ENCODE results near the gene LRP1B.
"Not testable (repeated sequence)": the region's sequence is repeated elsewhere in the genome, so short reads cannot be mapped to it uniquely, and the experiment has no call there.

LRP1B gene

DNA sequence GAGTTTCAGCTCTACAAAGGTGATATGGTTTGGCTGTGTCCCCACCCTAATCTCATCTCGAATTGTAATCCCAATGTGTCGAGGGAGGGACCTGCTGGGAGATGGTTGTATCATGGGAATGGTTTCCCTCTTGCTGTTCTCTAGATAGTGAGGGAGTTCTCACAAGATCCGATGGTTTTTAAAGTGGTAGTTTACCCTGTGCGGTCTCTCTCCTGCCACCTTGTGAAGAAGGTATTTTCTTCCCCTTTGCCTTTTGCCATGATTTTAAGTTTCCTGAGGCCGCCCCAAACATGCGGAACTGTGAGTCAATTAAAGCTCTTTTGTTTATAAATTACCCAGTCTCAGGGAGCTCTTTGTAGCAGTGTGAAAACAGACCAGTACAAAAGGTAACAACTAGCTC lies 306.0 kb downstream of the LRP1B start:
- Histone ChIP-seq H3K27ac (ENCODE audit: low read depth in 2 of 2, low read length in 2 of 2) (no peak overlapping the region), H3K9me3 (ENCODE audit: control insufficient read depth in 2 of 2, low read length in 2 of 2) (no peaks in the 10 kb centered on the region), H3K36me3 (ENCODE audit: control insufficient read depth in 2 of 2, insufficient read depth in 2 of 2, low read length in 2 of 2) (no peaks in the 10 kb centered on the region), H3K4me3 (ENCODE audit: low read length in 2 of 2) (no peak overlapping the region), H3K4me1 (ENCODE audit: control insufficient read depth in 2 of 2, insufficient read depth in 2 of 2, low read length in 2 of 2) (no peaks in the 10 kb centered on the region), H3K9ac (ENCODE audit: low read depth in 1 of 2, low read length in 2 of 2) (no peak overlapping the region), H3K27me3 (ENCODE audit: control insufficient read depth in 2 of 2, insufficient read depth in 2 of 2, low read length in 2 of 2) (no peaks in the 10 kb centered on the region)

DNA sequence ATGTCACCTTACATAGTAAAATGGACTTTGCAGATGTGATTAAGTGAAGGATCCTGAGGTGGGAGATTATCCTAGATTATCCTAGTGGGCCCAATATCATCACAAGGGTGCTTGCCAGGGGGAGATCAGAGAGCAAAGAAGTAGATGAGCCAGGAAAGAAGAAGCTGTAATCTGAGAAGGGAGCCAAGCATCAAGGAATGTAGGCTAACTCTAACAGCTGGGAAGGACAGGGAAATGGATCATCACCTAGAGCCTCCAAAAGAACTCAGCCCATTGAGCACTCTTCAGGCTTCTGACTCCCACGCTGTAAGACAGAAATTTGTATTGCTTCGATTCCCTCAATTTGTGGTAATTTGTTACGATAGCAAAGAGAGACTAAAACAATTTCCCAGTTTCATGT lies 309.9 kb downstream of the LRP1B start:
- H3K4me1 ChIP-seq (ENCODE audit: control insufficient read depth in 2 of 2, insufficient read depth in 2 of 2, low read length in 2 of 2), result no peaks in the 10 kb centered on the region
- H3K4me3 ChIP-seq (ENCODE audit: low read length in 2 of 2), result no peak overlapping the region
- no peaks in the 10 kb centered on the region for H3K36me3 ChIP-seq (ENCODE audit: control insufficient read depth in 2 of 2, insufficient read depth in 2 of 2, low read length in 2 of 2)
- H3K27ac ChIP-seq (ENCODE audit: low read depth in 2 of 2, low read length in 2 of 2), result no peak overlapping the region
- no peaks in the 10 kb centered on the region for H3K9me3 ChIP-seq (ENCODE audit: control insufficient read depth in 2 of 2, low read length in 2 of 2)
- no peak overlapping the region for H3K9ac ChIP-seq (ENCODE audit: low read depth in 1 of 2, low read length in 2 of 2)
- H3K27me3 ChIP-seq (ENCODE audit: control insufficient read depth in 2 of 2, insufficient read depth in 2 of 2, low read length in 2 of 2), result no peaks in the 10 kb centered on the region

DNA sequence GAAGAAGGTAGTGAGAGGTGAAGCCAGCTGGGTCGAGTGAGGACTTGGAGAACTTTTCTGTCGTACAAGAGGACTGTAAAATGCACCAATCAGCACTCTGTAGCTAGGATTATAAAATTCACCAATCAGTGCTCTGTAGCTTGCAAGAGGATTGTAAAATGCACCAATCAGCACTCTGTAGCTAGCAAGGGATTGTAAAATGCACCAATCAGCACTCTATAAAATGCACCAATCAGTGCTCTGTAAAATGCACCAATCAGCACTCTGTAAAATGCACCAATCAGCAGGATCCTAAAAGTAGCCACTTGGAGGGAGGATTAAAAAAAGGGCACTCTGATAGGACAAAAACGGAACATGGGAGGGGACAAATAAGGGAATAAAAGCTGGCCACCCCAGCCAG lies 315.5 kb downstream of the LRP1B start:
- H3K4me1 ChIP-seq (ENCODE audit: control insufficient read depth in 2 of 2, insufficient read depth in 2 of 2, low read length in 2 of 2); H3K27me3 ChIP-seq (ENCODE audit: control insufficient read depth in 2 of 2, insufficient read depth in 2 of 2, low read length in 2 of 2); H3K4me3 ChIP-seq (ENCODE audit: low read length in 2 of 2); H3K36me3 ChIP-seq (ENCODE audit: control insufficient read depth in 2 of 2, insufficient read depth in 2 of 2, low read length in 2 of 2); H3K9ac ChIP-seq (ENCODE audit: low read depth in 1 of 2, low read length in 2 of 2); H3K9me3 ChIP-seq (ENCODE audit: control insufficient read depth in 2 of 2, low read length in 2 of 2); H3K27ac ChIP-seq (ENCODE audit: low read depth in 2 of 2, low read length in 2 of 2): not testable (repeated sequence)

DNA sequence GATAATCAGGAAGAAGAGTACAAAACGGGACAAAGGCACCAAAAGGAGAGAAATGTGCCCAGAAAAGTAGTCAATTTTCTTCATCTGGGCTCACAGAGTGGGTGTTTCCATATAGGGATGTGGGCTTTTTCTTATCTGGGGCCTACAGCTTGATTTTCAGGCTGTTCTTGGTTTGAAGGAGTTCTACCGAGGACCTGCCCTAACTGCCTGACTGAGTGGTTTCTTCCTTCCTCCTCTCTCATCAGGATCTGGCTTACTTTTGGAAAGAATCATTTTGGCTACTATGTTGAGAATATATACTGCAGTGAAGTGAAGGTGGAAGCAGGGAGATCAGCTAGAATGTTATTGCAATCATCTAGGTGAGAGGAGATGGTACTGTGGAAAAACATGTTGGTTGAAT lies 316.7 kb downstream of the LRP1B start:
- Histone ChIP-seq H3K36me3 (ENCODE audit: control insufficient read depth in 2 of 2, insufficient read depth in 2 of 2, low read length in 2 of 2) (no peaks in the 10 kb centered on the region), H3K27ac (ENCODE audit: low read depth in 2 of 2, low read length in 2 of 2) (no peak overlapping the region), H3K4me1 (ENCODE audit: control insufficient read depth in 2 of 2, insufficient read depth in 2 of 2, low read length in 2 of 2) (no peaks in the 10 kb centered on the region), H3K4me3 (ENCODE audit: low read length in 2 of 2) (no peak overlapping the region), H3K27me3 (ENCODE audit: control insufficient read depth in 2 of 2, insufficient read depth in 2 of 2, low read length in 2 of 2) (no peaks in the 10 kb centered on the region), H3K9me3 (ENCODE audit: control insufficient read depth in 2 of 2, low read length in 2 of 2) (no peaks in the 10 kb centered on the region), H3K9ac (ENCODE audit: low read depth in 1 of 2, low read length in 2 of 2) (no peak overlapping the region)

DNA sequence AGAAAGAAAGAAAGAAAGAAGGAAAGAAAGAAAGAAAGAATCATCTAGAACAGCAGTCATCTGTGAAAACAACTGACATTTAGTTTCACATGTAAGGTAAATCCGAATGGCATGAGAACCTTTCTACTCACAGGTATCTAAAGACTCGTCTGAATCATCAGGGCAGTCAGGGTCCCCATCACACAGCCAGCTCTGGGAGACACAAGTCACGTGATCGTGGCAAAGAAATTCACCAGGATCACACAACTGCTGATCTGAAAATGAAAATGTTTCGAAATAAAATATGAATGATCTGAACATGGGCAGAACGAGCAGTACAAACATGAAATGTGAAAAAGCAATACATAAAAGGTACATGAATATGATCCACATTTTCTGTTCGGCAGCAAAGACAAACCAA lies 320.7 kb downstream of the LRP1B start:
- no peaks in the 10 kb centered on the region for H3K36me3 ChIP-seq (ENCODE audit: control insufficient read depth in 2 of 2, insufficient read depth in 2 of 2, low read length in 2 of 2)
- no peak overlapping the region for H3K4me3 ChIP-seq (ENCODE audit: low read length in 2 of 2)
- H3K4me1 ChIP-seq (ENCODE audit: control insufficient read depth in 2 of 2, insufficient read depth in 2 of 2, low read length in 2 of 2), result no peaks in the 10 kb centered on the region
- no peaks in the 10 kb centered on the region for H3K27me3 ChIP-seq (ENCODE audit: control insufficient read depth in 2 of 2, insufficient read depth in 2 of 2, low read length in 2 of 2)
- H3K9ac ChIP-seq (ENCODE audit: low read depth in 1 of 2, low read length in 2 of 2), result no peak overlapping the region
- H3K27ac ChIP-seq (ENCODE audit: low read depth in 2 of 2, low read length in 2 of 2), result no peak overlapping the region
- no peaks in the 10 kb centered on the region for H3K9me3 ChIP-seq (ENCODE audit: control insufficient read depth in 2 of 2, low read length in 2 of 2)

DNA sequence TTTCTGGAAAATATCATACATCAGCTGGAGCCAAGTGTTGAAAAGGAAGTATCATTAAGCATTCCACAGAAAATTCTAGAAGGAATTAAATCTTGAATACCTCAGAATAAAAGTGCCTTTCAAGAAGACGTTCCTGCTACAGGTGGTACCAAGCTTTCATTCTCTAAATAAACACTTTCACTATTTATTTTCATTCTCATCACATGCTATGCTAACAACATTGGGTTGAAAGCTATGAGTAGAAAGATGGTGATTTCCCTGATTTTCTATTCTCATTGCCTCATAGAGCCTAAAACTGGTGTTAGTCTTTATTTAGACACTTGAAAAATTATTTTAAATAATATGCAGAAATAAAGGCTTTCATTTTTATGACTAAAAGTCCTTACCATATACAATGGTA lies 324.7 kb downstream of the LRP1B start:
- Histone ChIP-seq H3K9ac (ENCODE audit: low read depth in 1 of 2, low read length in 2 of 2) (no peak overlapping the region), H3K27me3 (ENCODE audit: control insufficient read depth in 2 of 2, insufficient read depth in 2 of 2, low read length in 2 of 2) (no peaks in the 10 kb centered on the region), H3K4me1 (ENCODE audit: control insufficient read depth in 2 of 2, insufficient read depth in 2 of 2, low read length in 2 of 2) (no peaks in the 10 kb centered on the region), H3K9me3 (ENCODE audit: control insufficient read depth in 2 of 2, low read length in 2 of 2) (no peaks in the 10 kb centered on the region), H3K36me3 (ENCODE audit: control insufficient read depth in 2 of 2, insufficient read depth in 2 of 2, low read length in 2 of 2) (no peaks in the 10 kb centered on the region), H3K4me3 (ENCODE audit: low read length in 2 of 2) (no peak overlapping the region), H3K27ac (ENCODE audit: low read depth in 2 of 2, low read length in 2 of 2) (no peak overlapping the region)

DNA sequence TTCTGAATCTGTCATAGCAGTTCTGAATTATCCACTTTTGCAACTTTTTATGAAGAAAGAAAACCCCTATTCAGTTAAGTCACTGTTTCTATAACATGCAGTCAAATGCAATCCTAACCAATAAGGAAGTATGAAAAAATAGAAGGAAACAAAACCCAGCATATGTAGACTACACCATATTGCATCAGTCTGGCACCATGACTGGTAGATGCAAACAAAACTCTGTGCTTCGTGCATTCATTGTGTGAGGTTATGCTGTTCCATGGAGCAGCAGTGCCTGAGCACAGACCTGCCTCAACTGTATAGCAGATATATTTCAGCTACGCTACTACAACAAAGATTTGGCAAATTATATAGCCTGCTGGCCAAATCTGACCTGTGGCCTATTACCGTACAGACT lies 325.5 kb downstream of the LRP1B start:
- Histone ChIP-seq H3K27me3 (ENCODE audit: control insufficient read depth in 2 of 2, insufficient read depth in 2 of 2, low read length in 2 of 2) (no peaks in the 10 kb centered on the region), H3K4me3 (ENCODE audit: low read length in 2 of 2) (no peak overlapping the region), H3K27ac (ENCODE audit: low read depth in 2 of 2, low read length in 2 of 2) (no peak overlapping the region), H3K9me3 (ENCODE audit: control insufficient read depth in 2 of 2, low read length in 2 of 2) (no peaks in the 10 kb centered on the region), H3K4me1 (ENCODE audit: control insufficient read depth in 2 of 2, insufficient read depth in 2 of 2, low read length in 2 of 2) (no peaks in the 10 kb centered on the region), H3K9ac (ENCODE audit: low read depth in 1 of 2, low read length in 2 of 2) (no peak overlapping the region), H3K36me3 (ENCODE audit: control insufficient read depth in 2 of 2, insufficient read depth in 2 of 2, low read length in 2 of 2) (no peaks in the 10 kb centered on the region)

DNA sequence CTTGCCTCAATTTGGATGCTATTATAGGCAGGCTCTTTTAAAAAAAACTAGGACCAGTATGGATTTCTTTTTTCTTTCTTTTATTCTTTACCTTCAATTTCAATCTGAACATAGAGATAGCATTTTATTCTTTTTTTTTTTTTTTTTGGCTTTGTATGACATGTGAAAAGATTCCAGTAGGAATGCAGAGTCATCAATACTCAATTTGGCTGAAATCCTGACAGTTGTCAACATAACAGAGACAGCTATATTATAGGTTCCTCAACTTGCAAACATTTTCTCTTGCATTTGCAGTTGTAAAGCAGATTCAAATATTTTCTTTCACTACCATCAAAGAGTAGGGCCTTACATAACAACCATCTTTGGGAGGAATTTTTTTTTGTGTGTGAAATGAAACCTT lies 334.4 kb downstream of the LRP1B start:
- Histone ChIP-seq H3K27ac (ENCODE audit: low read depth in 2 of 2, low read length in 2 of 2) (no peak overlapping the region), H3K27me3 (ENCODE audit: control insufficient read depth in 2 of 2, insufficient read depth in 2 of 2, low read length in 2 of 2) (no peaks in the 10 kb centered on the region), H3K4me1 (ENCODE audit: control insufficient read depth in 2 of 2, insufficient read depth in 2 of 2, low read length in 2 of 2) (no peaks in the 10 kb centered on the region), H3K4me3 (ENCODE audit: low read length in 2 of 2) (no peak overlapping the region), H3K9me3 (ENCODE audit: control insufficient read depth in 2 of 2, low read length in 2 of 2) (no peaks in the 10 kb centered on the region), H3K36me3 (ENCODE audit: control insufficient read depth in 2 of 2, insufficient read depth in 2 of 2, low read length in 2 of 2) (no peaks in the 10 kb centered on the region), H3K9ac (ENCODE audit: low read depth in 1 of 2, low read length in 2 of 2) (no peak overlapping the region)

DNA sequence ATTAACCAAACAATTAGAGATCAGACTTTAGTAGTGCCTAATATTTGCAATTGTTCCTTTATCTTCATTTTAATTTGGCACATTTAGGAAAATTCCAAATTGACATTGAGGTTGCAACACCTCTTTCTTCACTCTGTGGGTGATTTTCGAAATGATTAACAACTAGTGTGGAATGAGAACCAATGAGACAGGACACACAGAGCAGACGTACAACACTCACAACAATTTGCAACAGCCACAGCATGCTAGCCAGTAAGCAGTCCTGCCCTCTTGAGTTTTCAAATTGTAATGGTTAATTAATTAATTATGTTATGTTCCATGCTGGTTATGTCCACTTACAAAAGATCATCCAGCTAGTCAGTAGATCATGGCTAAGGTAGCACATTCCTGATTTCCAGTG lies 339.3 kb downstream of the LRP1B start:
- Histone ChIP-seq H3K9me3 (ENCODE audit: control insufficient read depth in 2 of 2, low read length in 2 of 2) (no peaks in the 10 kb centered on the region), H3K27me3 (ENCODE audit: control insufficient read depth in 2 of 2, insufficient read depth in 2 of 2, low read length in 2 of 2) (no peaks in the 10 kb centered on the region), H3K36me3 (ENCODE audit: control insufficient read depth in 2 of 2, insufficient read depth in 2 of 2, low read length in 2 of 2) (no peaks in the 10 kb centered on the region), H3K27ac (ENCODE audit: low read depth in 2 of 2, low read length in 2 of 2) (no peak overlapping the region), H3K9ac (ENCODE audit: low read depth in 1 of 2, low read length in 2 of 2) (no peak overlapping the region), H3K4me1 (ENCODE audit: control insufficient read depth in 2 of 2, insufficient read depth in 2 of 2, low read length in 2 of 2) (no peaks in the 10 kb centered on the region), H3K4me3 (ENCODE audit: low read length in 2 of 2) (no peak overlapping the region)

DNA sequence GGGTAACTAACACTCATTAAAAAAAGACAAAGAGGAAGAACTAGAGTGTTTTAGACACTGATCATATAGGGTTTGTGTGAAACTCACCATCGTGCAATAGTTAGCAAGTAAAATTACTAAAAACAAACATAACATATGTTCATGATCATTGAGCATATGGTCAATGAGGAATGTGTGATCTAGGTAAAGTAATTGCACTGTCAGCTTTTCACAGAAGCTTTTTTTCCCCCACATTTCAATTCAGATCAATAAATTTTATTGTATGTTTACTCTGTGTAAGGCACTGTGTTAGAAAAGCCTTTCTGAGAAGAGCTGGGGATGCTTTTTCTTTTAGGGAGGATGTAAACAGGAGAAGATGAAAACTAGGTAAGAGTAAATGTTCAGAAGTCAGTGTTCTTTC lies 348.2 kb downstream of the LRP1B start:
- H3K9ac ChIP-seq (ENCODE audit: low read depth in 1 of 2, low read length in 2 of 2), result no peak overlapping the region
- no peak overlapping the region for H3K4me3 ChIP-seq (ENCODE audit: low read length in 2 of 2)
- H3K27me3 ChIP-seq (ENCODE audit: control insufficient read depth in 2 of 2, insufficient read depth in 2 of 2, low read length in 2 of 2), result no peaks in the 10 kb centered on the region
- no peaks in the 10 kb centered on the region for H3K9me3 ChIP-seq (ENCODE audit: control insufficient read depth in 2 of 2, low read length in 2 of 2)
- no peak overlapping the region for H3K27ac ChIP-seq (ENCODE audit: low read depth in 2 of 2, low read length in 2 of 2)
- no peaks in the 10 kb centered on the region for H3K4me1 ChIP-seq (ENCODE audit: control insufficient read depth in 2 of 2, insufficient read depth in 2 of 2, low read length in 2 of 2)
- H3K36me3 ChIP-seq (ENCODE audit: control insufficient read depth in 2 of 2, insufficient read depth in 2 of 2, low read length in 2 of 2), result no peaks in the 10 kb centered on the region

DNA sequence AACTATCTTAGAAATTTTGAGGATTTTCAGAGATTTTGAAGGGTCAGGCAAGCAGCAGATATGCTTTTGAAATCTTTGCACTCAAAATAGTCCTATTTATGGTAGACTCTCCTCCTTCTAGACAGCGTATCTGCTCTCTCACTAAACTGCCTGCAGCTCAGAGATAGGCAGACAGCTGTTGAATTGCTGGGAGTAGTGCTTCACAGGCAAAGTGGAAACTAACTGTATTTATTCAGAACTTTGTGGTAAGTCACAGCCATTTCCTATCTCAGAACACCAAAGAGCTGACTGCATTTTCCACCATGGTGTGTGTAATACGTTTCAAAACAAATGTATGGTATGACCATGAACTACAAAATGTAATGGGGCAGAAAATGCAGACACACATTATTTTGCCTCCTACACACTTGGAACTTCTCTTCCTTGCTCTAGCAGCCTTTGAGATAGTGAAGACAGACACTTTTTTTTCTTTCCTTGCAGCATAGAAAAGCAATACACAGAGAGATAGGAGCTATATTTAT lies 352.4 kb downstream of the LRP1B start:
- no peaks in the 10 kb centered on the region for H3K9me3 ChIP-seq (ENCODE audit: control insufficient read depth in 2 of 2, low read length in 2 of 2)
- H3K36me3 ChIP-seq (ENCODE audit: control insufficient read depth in 2 of 2, insufficient read depth in 2 of 2, low read length in 2 of 2), result no peaks in the 10 kb centered on the region
- no peak overlapping the region for H3K27ac ChIP-seq (ENCODE audit: low read depth in 2 of 2, low read length in 2 of 2)

More for the DNA sequence above, 352.4 kb downstream of the LRP1B start:
- Histone ChIP-seq H3K4me3 (ENCODE audit: low read length in 2 of 2) (no peak overlapping the region), H3K27me3 (ENCODE audit: control insufficient read depth in 2 of 2, insufficient read depth in 2 of 2, low read length in 2 of 2) (no peaks in the 10 kb centered on the region), H3K9ac (ENCODE audit: low read depth in 1 of 2, low read length in 2 of 2) (no peak overlapping the region), H3K4me1 (ENCODE audit: control insufficient read depth in 2 of 2, insufficient read depth in 2 of 2, low read length in 2 of 2) (no peaks in the 10 kb centered on the region)

All from mucosa of rectum (tissue), 2 donors.